T-cell (primary cell): Measurements from ENCODE around the gene CHPT1. TPM values are rescaled to one million over a fixed set of nuclear protein-coding genes. Genes with fewer than 3 reads are reported as not detected.

ENCODE experiments used
- ATAC-seq, 4 experiments: fragments of 200-7000 bp in 3 of 4; fragments of 150-1000 bp in 1 of 4; cut with Tn5 transposase; replicated peaks in 1 of 4; 1 replicate in 3 of 4; 2 replicates in 1 of 4; pipeline ENCODE4 v1.10.0; 2021; ENCODE audit warnings: moderate library complexity in 3 of 4, mild to moderate bottlenecking in 2 of 4, moderate number of reproducible peaks in 1 of 4
- CTCF ChIA-PET, 2 donors: fragments of 300-600 bp; sonication (Branson Sonifier 250); formaldehyde crosslinking; loops; one replicate each; lab custom pipeline; 2022; ENCODE audit warnings: antibody characterized with exemption in 2 of 2; lab: Charles Lee
- POLR2A ChIA-PET, 2 donors: fragments of 300-600 bp; sonication (Branson Sonifier 250); formaldehyde crosslinking; loops; one replicate each; lab custom pipeline; 2022; ENCODE audit warnings: antibody characterized with exemption in 2 of 2; lab: Charles Lee
- DNase-seq, 35 experiments: peaks; one replicate each; pipeline versions ENCODE4 v3.0.0 to v3.0.0-alpha.2; 2013 to 2023
- H3K27ac ChIP-seq: one replicate; pipeline ENCODE4 v1.5.1; 2013; ENCODE audit warnings: low read length
- H3K27me3 ChIP-seq, 2 experiments: replicated peaks in 1 of 2; 1 replicate in 1 of 2; 2 replicates in 1 of 2; pipeline versions ENCODE4 v1.6.1 to v1.7.0; 2013; ENCODE audit warnings: low read length in 1 of 2, mixed read lengths in 1 of 2; ENCODE audit not compliant: control insufficient read depth in 2 of 2, insufficient read depth in 2 of 2; ENCODE audit errors: extremely low read depth in 1 of 2
- H3K36me3 ChIP-seq, 2 donors: 1 replicate in 1 of 2; 2 replicates in 1 of 2; pipeline versions ENCODE4 v1.6.1 to v1.7.0; 2013; ENCODE audit warnings: low read length in 1 of 2; ENCODE audit not compliant: control insufficient read depth in 2 of 2, insufficient read depth in 1 of 2; ENCODE audit errors: extremely low read depth in 1 of 2
- H3K4me1 ChIP-seq, 2 experiments: 1 replicate in 1 of 2; 2 replicates in 1 of 2; pipeline versions ENCODE4 v1.6.1 to v1.7.0; 2013; ENCODE audit warnings: low read length in 2 of 2, mixed read lengths in 1 of 2; ENCODE audit not compliant: insufficient read depth in 2 of 2, control insufficient read depth in 1 of 2; ENCODE audit errors: extremely low read depth in 1 of 2
- H3K4me3 ChIP-seq, 2 donors: 1 replicate in 1 of 2; 2 replicates in 1 of 2; pipeline versions ENCODE4 v1.5.1 to v1.7.0; 2013; ENCODE audit warnings: mild to moderate bottlenecking in 2 of 2, low read length in 1 of 2, moderate library complexity in 1 of 2; ENCODE audit not compliant: control insufficient read depth in 1 of 2; ENCODE audit errors: extremely low read depth in 1 of 2
- H3K9me3 ChIP-seq: 2 replicates; pipeline ENCODE4 v1.7.0; 2013
- H3K27ac Mint-ChIP-seq, 2 donors: one replicate each; pipeline ENCODE4 v1.8.0; 2020 to 2021; ENCODE audit warnings: mild to moderate bottlenecking in 2 of 2, mixed read lengths in 2 of 2
- H3K27me3 Mint-ChIP-seq, 2 donors: one replicate each; pipeline ENCODE4 v1.8.0; 2021 to 2022; ENCODE audit warnings: mixed read lengths in 2 of 2
- H3K36me3 Mint-ChIP-seq: one replicate; pipeline ENCODE4 v1.8.0; 2021; ENCODE audit warnings: mixed read lengths
- H3K4me1 Mint-ChIP-seq, 3 donors: one replicate each; pipeline ENCODE4 v1.8.0; 2020 to 2022; ENCODE audit warnings: mixed read lengths in 3 of 3, mild to moderate bottlenecking in 1 of 3
- H3K4me3 Mint-ChIP-seq, 3 donors: one replicate each; pipeline ENCODE4 v1.8.0; 2020 to 2022; ENCODE audit warnings: mild to moderate bottlenecking in 3 of 3, mixed read lengths in 3 of 3, moderate library complexity in 3 of 3
- H3K9me3 Mint-ChIP-seq, 3 donors: one replicate each; pipeline ENCODE4 v1.8.0; 2020 to 2022; ENCODE audit warnings: mixed read lengths in 3 of 3
- whole genome bisulfite sequencing: methylation state at CpG from one replicate; pipeline ENCODE4 v1.1.5; 2013; ENCODE audit warnings: missing lambda C conversion rate; ENCODE audit not compliant: insufficient coverage; 5-methylcytosine and 5-hydroxymethylcytosine counted together
- total RNA-seq, 35 experiments: library from RNA in 6 of 35; stranded (reverse) in 6 of 35; fragments of 120-200 nt in 1 of 35; gene quantifications; one replicate each; pipeline versions ENCODE4 v1.2.1 to v1.2.4 and lab custom pipeline; 2013 to 2026

CHPT1 gene
- total RNA-seq, 5 donors from 2014 or later (not counting 1 experiment from before 2014, with no cell fraction given) = 9.8 to 13.8 (median 11.9) TPM

DNA sequence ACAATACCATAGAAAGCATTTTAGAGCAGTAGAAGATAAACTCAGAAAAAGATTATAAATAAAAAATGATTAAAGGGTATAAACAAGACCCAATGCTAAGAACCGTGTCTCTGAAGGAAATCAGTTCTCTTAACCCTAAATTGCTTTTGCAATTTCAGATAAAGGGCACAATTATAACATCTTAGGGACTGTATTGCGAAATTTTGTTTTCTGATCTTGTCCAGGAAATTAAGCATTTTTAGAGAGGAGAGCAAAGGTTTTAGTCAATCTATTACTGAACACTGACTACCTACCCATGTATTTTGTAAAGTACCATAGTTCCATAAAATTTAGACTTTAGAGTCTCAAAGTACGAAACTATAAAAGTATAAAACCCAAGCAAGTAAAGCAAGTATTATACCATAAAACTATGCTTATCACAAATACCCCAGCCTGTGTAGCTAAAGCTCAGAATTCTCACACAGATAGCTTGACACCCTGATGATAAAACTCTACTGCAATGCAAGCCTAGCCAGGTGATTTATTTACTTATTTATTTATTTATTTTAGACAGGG is 6.8 kb upstream of the CHPT1 start:
- H3K4me3 Mint-ChIP-seq = no peak overlapping the region
- no peak overlapping the region for H3K27ac Mint-ChIP-seq
- H3K4me1 Mint-ChIP-seq = peaks cover 0 to 6% (median 4%) of the 10 kb centered on the region in 3 donors
- no peaks in the 10 kb centered on the region for H3K36me3 Mint-ChIP-seq
- Histone ChIP-seq H3K4me3 (no peak overlapping the region), H3K4me1 (no peaks in the 10 kb centered on the region), H3K9me3 (no peaks in the 10 kb centered on the region), H3K36me3 (no peaks in the 10 kb centered on the region), H3K27ac (no peak overlapping the region), H3K27me3 (peaks cover 0 to 3% of the 10 kb centered on the region in 2 experiments)
- no peaks in the 10 kb centered on the region for H3K9me3 Mint-ChIP-seq
- H3K27me3 Mint-ChIP-seq = peaks cover 2 to 3% of the 10 kb centered on the region in 2 donors
- DNase-seq = no peak
- ChIA-PET CTCF (interaction anchor here (0.5 to 0.6 kb wide), 2 partner anchors 35 to 148 kb away, joined by 3 to 7 read pairs; no protein-coding TSS in a partner anchor), POLR2A (no interaction called here)
- no CpG with 5 or more reads among the region's 3 CpGs for WGBS
- no peak for ATAC-seq

DNA sequence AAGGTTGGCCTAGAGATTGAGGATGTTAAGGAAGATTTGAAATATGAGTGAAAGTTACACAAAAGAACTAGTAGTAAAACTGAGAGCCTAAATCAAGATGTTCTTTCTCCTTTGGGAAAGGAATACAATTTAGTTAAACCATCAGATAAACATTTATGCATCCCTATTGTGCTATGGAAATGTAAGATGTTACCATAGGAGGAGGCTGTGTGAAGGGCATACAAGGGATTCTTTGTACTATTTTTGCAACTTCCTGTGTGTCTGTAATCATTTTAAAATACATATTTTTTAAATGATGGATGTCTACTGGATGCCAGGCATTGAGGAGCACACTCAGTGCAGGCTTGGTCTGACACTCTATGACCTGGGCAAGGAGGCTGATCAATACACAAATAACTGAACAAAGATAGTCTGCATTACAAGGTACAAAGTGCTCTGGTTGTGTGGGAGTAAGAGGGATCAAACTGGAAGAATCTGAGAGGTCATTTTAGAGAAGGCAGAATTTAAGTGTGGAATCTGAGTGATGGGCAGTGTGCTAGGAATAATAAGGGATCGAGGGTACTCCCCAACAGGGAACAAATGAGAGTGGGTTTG is 5.8 kb upstream of the CHPT1 start:
- 80% methylated on average over 1 of the region's 1 CpG for WGBS
- ChIA-PET POLR2A (no interaction called here), CTCF (no interaction called here)
- ATAC-seq = no peak
- Histone ChIP-seq H3K27me3 (peaks cover 0 to 3% of the 10 kb centered on the region in 2 experiments), H3K4me1 (peaks cover 0 to 2% of the 10 kb centered on the region in 2 experiments), H3K27ac (no peak overlapping the region), H3K4me3 (no peak overlapping the region), H3K36me3 (no peaks in the 10 kb centered on the region), H3K9me3 (no peaks in the 10 kb centered on the region)
- Mint-ChIP-seq H3K36me3 (no peaks in the 10 kb centered on the region), H3K27ac (no peak overlapping the region), H3K27me3 (peaks cover 2 to 3% of the 10 kb centered on the region in 2 donors), H3K4me1 (peaks cover 7 to 13% (median 10%) of the 10 kb centered on the region in 3 donors), H3K9me3 (no peaks in the 10 kb centered on the region), H3K4me3 (no peak overlapping the region)
- DNase-seq = no peak

DNA sequence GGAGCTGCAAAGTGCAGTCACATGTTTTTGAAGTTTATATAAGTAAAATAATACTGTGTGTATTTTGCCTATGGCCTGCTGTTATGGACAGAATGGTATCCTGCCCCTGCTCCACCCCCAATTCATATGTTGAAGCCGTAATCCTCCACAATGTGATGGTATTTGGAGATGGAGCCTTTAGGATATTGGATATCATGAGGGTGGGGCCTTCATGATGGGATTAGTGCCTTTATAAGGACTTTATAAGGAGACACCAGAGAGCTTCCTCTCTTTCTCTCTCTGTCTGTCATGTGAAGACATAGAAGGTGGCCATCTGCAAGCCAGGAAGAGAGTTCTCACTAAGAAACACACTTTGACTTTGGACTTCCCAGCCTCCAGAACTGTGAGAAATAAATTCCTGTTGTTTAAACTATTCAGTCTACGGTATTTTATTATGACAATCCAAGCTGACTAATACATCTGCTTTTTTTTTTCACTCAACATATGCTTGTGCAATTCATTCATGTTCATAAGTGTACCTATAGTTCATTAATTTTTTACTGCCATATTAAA is 3.1 kb upstream of the CHPT1 start:
- ChIA-PET POLR2A (no interaction called here), CTCF (interaction anchor here in 1 of 2 donors (0.7 kb wide), 1 partner anchor 146 kb away, joined by 3 read pairs; no protein-coding TSS in a partner anchor)
- no peak overlapping the region for H3K4me3 ChIP-seq
- no CpG with 5 or more reads among the region's 2 CpGs for WGBS
- Mint-ChIP-seq H3K27me3 (peaks cover under 1% of the 10 kb centered on the region in 2 donors), H3K4me1 (peaks cover 24 to 27% (median 24%) of the 10 kb centered on the region in 3 donors), H3K9me3 (no peaks in the 10 kb centered on the region), H3K36me3 (no peaks in the 10 kb centered on the region), H3K27ac (no peak overlapping the region), H3K4me3 (no peak overlapping the region)
- no peak for DNase-seq
- H3K27me3 ChIP-seq = no peaks in the 10 kb centered on the region
- no peaks in the 10 kb centered on the region for H3K36me3 ChIP-seq
- ATAC-seq = no peak
- H3K27ac ChIP-seq = no peak overlapping the region
- H3K9me3 ChIP-seq = no peaks in the 10 kb centered on the region
- peaks cover 3 to 13% of the 10 kb centered on the region in 2 experiments for H3K4me1 ChIP-seq

DNA sequence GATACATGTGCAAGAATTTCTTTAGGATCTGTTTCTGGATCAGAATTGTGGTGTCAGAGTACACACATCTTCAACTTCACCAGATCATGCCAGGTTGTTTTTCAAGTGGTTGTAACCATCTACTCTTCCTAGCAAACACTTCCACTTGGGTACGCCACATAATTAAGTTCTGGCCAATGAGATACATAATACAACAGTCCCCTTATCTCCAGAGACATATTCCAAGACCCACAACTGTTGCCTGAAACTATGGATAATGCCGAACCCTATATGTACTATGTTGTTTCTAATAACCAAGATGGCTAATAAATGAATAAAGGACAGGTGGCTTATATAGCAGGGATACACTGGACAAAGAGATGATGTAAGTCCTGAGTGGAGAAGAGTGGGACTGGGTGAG is 2.5 kb upstream of the CHPT1 start:
- Mint-ChIP-seq H3K4me1 (peaks cover 28 to 32% (median 30%) of the 10 kb centered on the region in 3 donors), H3K36me3 (no peaks in the 10 kb centered on the region), H3K27ac (no peak overlapping the region), H3K4me3 (peak overlapping the region in 1 of 3 donors; percentile 93), H3K9me3 (no peaks in the 10 kb centered on the region), H3K27me3 (no peaks in the 10 kb centered on the region)
- WGBS = no CpG with 5 or more reads among the region's 2 CpGs
- Histone ChIP-seq H3K4me3 (no peak overlapping the region), H3K27ac (no peak overlapping the region), H3K36me3 (no peaks in the 10 kb centered on the region), H3K27me3 (no peaks in the 10 kb centered on the region), H3K4me1 (peaks cover 3 to 13% of the 10 kb centered on the region in 2 experiments), H3K9me3 (no peaks in the 10 kb centered on the region)
- DNase-seq (no peak), ATAC-seq (no peak)
- ChIA-PET CTCF (no interaction called here), POLR2A (no interaction called here)

DNA sequence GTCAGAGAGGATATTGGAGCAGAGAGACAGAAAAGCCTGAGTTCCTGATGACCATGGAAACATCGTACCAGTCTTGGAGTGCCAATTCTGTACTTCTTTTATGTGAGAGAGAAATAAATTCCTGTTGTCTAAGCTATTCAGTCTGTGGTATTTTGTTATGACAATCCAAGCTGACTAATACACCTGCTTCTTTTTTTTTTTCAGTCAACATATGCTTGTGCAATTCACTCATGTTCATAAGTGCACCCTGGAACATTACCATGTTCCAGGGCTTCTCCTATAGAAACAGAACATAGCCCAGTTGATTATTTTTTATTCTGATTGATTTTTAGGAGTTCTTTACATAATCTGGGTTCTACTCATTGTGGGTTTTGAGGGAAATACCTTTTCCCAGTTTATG is 1.7 kb upstream of the CHPT1 start:
- ATAC-seq (no peak), DNase-seq (no peak)
- ChIA-PET POLR2A (no interaction called here), CTCF (no interaction called here)
- Mint-ChIP-seq H3K4me3 (peak overlapping the region in 1 of 3 donors; percentile 93), H3K4me1 (peaks cover 36 to 39% (median 37%) of the 10 kb centered on the region in 3 donors), H3K27ac (peak overlapping the region in 1 of 2 donors; percentile 69), H3K9me3 (no peaks in the 10 kb centered on the region), H3K36me3 (no peaks in the 10 kb centered on the region), H3K27me3 (no peaks in the 10 kb centered on the region)
- no peaks in the 10 kb centered on the region for H3K36me3 ChIP-seq
- H3K4me3 ChIP-seq = no peak overlapping the region
- no peaks in the 10 kb centered on the region for H3K9me3 ChIP-seq
- H3K4me1 ChIP-seq = peaks cover 3 to 13% of the 10 kb centered on the region in 2 experiments
- no peaks in the 10 kb centered on the region for H3K27me3 ChIP-seq
- no CpG with 5 or more reads among the region's 1 CpG for WGBS
- no peak overlapping the region for H3K27ac ChIP-seq

DNA sequence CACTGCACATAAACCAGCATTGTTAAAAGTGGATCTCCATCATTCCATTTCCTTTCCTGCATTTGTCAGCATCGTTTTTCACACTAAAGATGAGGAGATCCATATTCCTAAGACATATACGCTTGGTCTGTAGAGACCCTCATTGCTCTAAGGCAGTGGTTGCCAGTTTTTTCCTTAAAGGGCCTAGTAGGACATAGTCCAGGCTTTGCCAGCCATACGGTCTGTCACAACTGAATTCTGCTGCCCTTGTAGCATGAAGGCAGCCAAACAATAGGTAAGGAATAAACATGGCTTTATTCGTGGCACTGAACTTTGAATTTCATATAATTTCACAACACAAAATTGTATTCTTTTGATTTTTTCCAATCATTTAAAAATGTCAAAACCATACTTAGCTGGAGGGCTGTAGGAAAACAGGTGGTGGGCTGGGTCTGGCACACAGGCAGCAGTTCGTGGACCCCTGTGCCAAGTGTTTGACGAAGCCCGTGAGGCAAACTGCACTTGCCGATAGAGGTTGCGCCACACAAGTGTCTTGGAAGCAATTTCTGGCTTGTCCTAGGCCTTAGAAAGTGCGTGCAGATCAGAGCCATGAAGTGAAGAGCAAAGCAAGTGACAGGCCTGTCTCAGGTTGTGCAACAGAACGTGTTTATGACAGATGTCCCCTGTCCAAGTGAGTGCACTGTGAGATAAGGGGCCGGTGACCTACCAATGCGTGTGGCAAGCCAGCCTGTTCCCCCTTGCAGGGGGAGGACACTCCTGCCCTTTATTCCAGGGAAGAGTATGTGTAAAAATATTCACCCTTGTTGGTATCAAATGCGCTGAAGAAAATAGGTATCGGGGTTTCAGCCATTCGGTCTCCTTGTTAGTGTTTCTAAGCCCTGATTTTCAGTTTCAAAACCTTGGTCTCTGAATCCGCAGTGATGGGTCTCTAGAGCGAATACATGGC is 916 bp upstream of the CHPT1 start:
- H3K4me1 ChIP-seq = peaks cover 3 to 13% of the 10 kb centered on the region in 2 experiments
- DNase-seq = peak in 5 of 35 experiments; percentile 1 to 13 (median 6)
- WGBS = 53% methylated on average over 13 of the region's 18 CpGs

More for the DNA sequence above, 916 bp upstream of the CHPT1 start:
- no peaks in the 10 kb centered on the region for H3K36me3 Mint-ChIP-seq
- peak overlapping the region; percentile 88 to 93 (median 89) for H3K4me3 Mint-ChIP-seq
- Histone ChIP-seq H3K27ac (peak overlapping the region; percentile 50), H3K36me3 (no peaks in the 10 kb centered on the region), H3K27me3 (no peaks in the 10 kb centered on the region), H3K4me3 (peak overlapping the region; percentile 80 to 93), H3K9me3 (no peaks in the 10 kb centered on the region)
- no peaks in the 10 kb centered on the region for H3K9me3 Mint-ChIP-seq
- ATAC-seq = peak in 1 of 4 experiments; percentile 48
- POLR2A ChIA-PET = no interaction called here
- peaks cover 44 to 46% (median 46%) of the 10 kb centered on the region in 3 donors for H3K4me1 Mint-ChIP-seq
- H3K27me3 Mint-ChIP-seq = no peaks in the 10 kb centered on the region
- H3K27ac Mint-ChIP-seq = peak overlapping the region; percentile 83 to 91
- CTCF ChIA-PET = no interaction called here
